Measurements from ENCODE around the gene DIO2. TPM values are rescaled to one million over a fixed set of nuclear protein-coding genes. Genes with fewer than 3 reads are reported as not detected.

DIO2 gene
- total RNA-seq, 1 donor from 2014 or later, result not detected

DNA sequence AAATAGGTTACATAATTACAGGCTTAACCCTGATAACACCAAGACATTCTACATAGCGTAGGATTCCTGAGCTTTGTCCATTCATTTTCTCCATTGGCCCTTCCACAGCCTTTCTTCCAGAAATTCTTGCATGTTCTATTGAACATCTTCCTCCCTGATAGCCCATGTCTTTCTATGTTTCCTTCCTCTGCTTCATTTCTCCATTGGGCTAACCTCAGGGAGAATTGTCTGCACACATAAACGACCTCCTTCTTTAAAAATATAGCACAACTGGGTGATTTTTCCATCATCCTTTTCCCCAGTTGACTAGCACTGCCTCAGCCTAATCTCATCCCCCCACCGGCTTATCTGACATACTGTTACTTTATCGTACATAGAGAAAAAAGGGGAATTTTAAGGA, 11.2 kb downstream of the DIO2 start:
- Histone ChIP-seq H3K4me3 (ENCODE audit: low read depth, low read length) (no peak overlapping the region), H3K36me3 (ENCODE audit: control insufficient read depth, insufficient read depth, low read length) (no peaks in the 10 kb centered on the region), H3K27me3 (ENCODE audit: control insufficient read depth, insufficient read depth, low read length) (no peaks in the 10 kb centered on the region)
- TF ChIP-seq, protein P1, sequence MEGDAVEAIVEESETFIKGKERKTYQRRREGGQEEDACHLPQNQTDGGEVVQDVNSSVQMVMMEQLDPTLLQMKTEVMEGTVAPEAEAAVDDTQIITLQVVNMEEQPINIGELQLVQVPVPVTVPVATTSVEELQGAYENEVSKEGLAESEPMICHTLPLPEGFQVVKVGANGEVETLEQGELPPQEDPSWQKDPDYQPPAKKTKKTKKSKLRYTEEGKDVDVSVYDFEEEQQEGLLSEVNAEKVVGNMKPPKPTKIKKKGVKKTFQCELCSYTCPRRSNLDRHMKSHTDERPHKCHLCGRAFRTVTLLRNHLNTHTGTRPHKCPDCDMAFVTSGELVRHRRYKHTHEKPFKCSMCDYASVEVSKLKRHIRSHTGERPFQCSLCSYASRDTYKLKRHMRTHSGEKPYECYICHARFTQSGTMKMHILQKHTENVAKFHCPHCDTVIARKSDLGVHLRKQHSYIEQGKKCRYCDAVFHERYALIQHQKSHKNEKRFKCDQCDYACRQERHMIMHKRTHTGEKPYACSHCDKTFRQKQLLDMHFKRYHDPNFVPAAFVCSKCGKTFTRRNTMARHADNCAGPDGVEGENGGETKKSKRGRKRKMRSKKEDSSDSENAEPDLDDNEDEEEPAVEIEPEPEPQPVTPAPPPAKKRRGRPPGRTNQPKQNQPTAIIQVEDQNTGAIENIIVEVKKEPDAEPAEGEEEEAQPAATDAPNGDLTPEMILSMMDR (IDR thresholded peaks at IDR 0.05; ENCODE audit: insufficient read depth, low read length, severe bottlenecking), result no peak
- FAIRE-seq (no peak), DNase-seq (ENCODE audit: low read depth) (no peak)

DNA sequence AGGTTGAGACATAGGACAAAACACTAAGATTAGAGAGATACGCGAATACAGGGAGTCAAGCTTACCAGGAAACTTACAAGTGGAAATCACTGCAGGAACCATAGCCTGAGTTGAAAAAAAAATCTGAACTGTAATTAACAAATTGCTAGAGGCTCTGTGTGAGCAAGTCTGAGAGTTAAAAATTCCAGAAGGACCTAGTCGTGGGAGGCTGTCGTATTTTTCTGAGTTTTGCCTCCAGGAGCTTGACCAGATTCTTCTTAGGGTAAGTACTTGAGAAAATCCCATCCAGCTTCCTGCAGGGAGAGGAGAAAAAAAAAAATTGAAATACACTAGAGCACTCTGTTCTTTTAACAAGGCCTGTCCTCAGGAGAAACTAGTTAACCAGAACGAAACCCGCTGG, 22.7 kb downstream of the DIO2 start:
- no peak for DNase-seq (ENCODE audit: low read depth)
- Histone ChIP-seq H3K27me3 (ENCODE audit: control insufficient read depth, insufficient read depth, low read length) (no peaks in the 10 kb centered on the region), H3K4me3 (ENCODE audit: low read depth, low read length) (no peak overlapping the region), H3K36me3 (ENCODE audit: control insufficient read depth, insufficient read depth, low read length) (no peaks in the 10 kb centered on the region)
- TF ChIP-seq, protein P1 (IDR thresholded peaks at IDR 0.05; ENCODE audit: insufficient read depth, low read length, severe bottlenecking), result no peak
- no peak for FAIRE-seq

DNA sequence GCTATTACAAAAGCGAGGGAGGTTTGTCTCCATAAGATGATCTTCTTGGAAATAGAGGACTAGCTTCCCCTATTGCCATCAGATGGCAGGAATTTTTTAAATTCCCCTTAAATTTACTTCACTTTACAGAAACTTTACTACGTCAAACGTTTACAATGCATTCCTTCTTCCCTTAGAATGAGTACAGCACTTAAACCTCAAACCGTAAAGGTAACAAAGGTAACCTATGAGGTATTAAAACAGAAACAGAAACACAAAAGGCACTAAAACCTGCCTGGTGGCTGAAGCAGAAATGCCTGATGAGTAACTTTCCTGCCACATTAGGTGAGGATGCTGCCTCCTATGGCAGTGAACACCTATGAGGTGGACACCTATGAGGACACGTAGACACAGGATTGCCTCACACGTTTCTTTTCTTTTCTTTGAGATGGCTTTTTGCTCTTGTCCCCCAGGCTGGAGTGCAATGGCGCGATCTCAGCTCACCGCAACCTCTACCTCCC, 25.0 kb downstream of the DIO2 start:
- FAIRE-seq (no peak), DNase-seq (ENCODE audit: low read depth) (no peak)
- no peak overlapping the region for H3K4me3 ChIP-seq (ENCODE audit: low read depth, low read length)
- H3K27me3 ChIP-seq (ENCODE audit: control insufficient read depth, insufficient read depth, low read length), result no peaks in the 10 kb centered on the region
- TF ChIP-seq, protein P1 (IDR thresholded peaks at IDR 0.05; ENCODE audit: insufficient read depth, low read length, severe bottlenecking), result no peak
- H3K36me3 ChIP-seq (ENCODE audit: control insufficient read depth, insufficient read depth, low read length), result no peaks in the 10 kb centered on the region

DNA sequence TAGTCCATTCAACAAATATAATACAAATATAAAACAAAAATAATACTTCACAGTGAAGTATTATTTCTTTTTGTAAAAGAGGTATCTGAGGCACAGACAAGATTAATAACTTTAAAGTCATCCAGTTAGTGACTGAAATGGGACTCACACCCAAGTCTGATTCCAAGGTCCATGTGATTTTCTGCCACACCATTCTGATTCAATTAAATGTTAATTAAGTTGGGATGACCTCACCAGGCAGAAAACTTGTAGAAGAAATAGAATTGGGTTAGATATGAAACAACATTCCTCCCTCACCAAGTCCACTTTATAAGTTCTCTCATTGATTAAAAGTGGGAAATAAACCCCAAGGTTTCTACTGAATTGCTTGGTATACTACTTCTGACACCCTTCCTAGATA, 34.4 kb downstream of the DIO2 start:
- FAIRE-seq (no peak), DNase-seq (ENCODE audit: low read depth) (no peak)
- TF ChIP-seq, protein P1 (IDR thresholded peaks at IDR 0.05; ENCODE audit: insufficient read depth, low read length, severe bottlenecking), result no peak
- no peak overlapping the region for H3K4me3 ChIP-seq (ENCODE audit: low read depth, low read length)
- no peaks in the 10 kb centered on the region for H3K36me3 ChIP-seq (ENCODE audit: control insufficient read depth, insufficient read depth, low read length)
- no peaks in the 10 kb centered on the region for H3K27me3 ChIP-seq (ENCODE audit: control insufficient read depth, insufficient read depth, low read length)

DNA sequence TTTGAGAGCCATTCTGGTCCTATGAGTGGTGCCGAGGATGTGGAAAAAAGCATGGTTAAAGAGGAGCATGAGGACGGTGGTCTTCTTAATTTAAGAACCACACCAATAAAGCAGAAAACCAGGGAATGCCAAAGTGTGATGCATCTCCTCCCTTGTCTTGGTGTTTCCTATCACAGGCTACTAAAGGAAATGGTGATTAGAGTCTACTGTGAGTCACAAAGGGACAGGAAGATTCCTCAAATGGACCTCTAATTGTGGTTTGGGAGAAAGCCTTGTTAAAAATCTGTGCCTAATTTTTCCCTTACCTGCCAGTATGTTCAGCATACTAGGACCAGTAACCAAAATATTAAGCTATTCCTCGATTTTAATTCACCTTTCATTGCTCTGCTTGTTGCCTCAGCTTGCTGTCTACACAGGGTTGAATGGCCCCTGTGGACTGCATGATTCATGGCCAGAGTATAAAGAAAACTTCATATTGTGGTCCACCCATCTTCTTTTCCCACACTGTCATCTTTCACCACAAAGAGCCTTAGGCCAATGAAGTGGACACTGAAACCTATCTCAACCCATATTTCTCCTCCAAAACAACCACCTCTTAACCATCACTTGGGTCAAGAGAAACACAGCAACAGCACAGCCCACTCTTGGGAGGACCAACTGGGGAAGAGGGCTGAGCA, 38.8 kb downstream of the DIO2 start:
- H3K4me3 ChIP-seq (ENCODE audit: low read depth, low read length), result no peak overlapping the region
- FAIRE-seq (no peak), DNase-seq (ENCODE audit: low read depth) (no peak)

More for the DNA sequence above, 38.8 kb downstream of the DIO2 start:
- TF ChIP-seq, protein P1 (IDR thresholded peaks at IDR 0.05; ENCODE audit: insufficient read depth, low read length, severe bottlenecking), result no peak
- Histone ChIP-seq H3K36me3 (ENCODE audit: control insufficient read depth, insufficient read depth, low read length) (no peaks in the 10 kb centered on the region), H3K27me3 (ENCODE audit: control insufficient read depth, insufficient read depth, low read length) (no peaks in the 10 kb centered on the region)
